Panc1 (cell line): ENCODE results near the gene PPP4R3B. TPM values are rescaled to one million over a fixed set of nuclear protein-coding genes. Genes with fewer than 3 reads are reported as not detected.

ENCODE experiments used
- ATAC-seq: fragments of 200-7000 bp; cut with Tn5 transposase; 2 replicates; pipeline ENCODE4 v1.9.1; 2020; ENCODE audit warnings: mild to moderate bottlenecking, moderate library complexity
- BruUV-seq: library from RNA; stranded (reverse); fragments of 400-500 nt; replicated peaks from 2 replicates; lab custom pipeline; 2021; lab: Mats Ljungman, UMichigan
- CTCF ChIA-PET: fragments of 300-600 bp; sonication (Branson Sonifier 250); formaldehyde crosslinking; loops from one replicate; lab custom pipeline; 2022; ENCODE audit warnings: antibody characterized with exemption; lab: Charles Lee
- POLR2A ChIA-PET: fragments of 300-600 bp; sonication (Branson Sonifier 250); formaldehyde crosslinking; loops from one replicate; lab custom pipeline; 2022; ENCODE audit warnings: antibody characterized with exemption; lab: Charles Lee
- DNase-seq: peaks from one replicate; pipeline ENCODE4 v3.0.0-alpha.2; 2010; ENCODE audit warnings: low read depth, low spot score
- H3K27ac ChIP-seq: 2 replicates; pipeline ENCODE4 v1.5.1; 2011; ENCODE audit warnings: mild to moderate bottlenecking, low read length, inconsistent platforms
- H3K27me3 ChIP-seq: fragments of 200-500 bp; sonication (Bioruptor generic); 2 replicates; pipeline ENCODE4 v1.6.0; 2014; ENCODE audit warnings: low read length, inconsistent platforms; ENCODE audit not compliant: control insufficient read depth, insufficient read depth
- H3K36me3 ChIP-seq: fragments of 200-500 bp; sonication (Bioruptor generic); 2 replicates; pipeline ENCODE4 v1.5.1; 2014; ENCODE audit warnings: inconsistent platforms, mild to moderate bottlenecking, low read length, moderate library complexity; ENCODE audit not compliant: control insufficient read depth, insufficient read depth
- H3K4me1 ChIP-seq: 2 replicates; pipeline ENCODE4 v1.5.1; 2011; ENCODE audit warnings: inconsistent platforms, mild to moderate bottlenecking, low read length, moderate library complexity; ENCODE audit not compliant: control insufficient read depth, insufficient read depth
- H3K4me3 ChIP-seq, 2 experiments: 2 replicates each; pipeline ENCODE4 v1.5.1; 2011 to 2012; ENCODE audit warnings: low read depth in 2 of 2, low read length in 2 of 2, mild to moderate bottlenecking in 2 of 2, inconsistent platforms in 1 of 2, moderate library complexity in 1 of 2
- H3K9me3 ChIP-seq: fragments of 200-500 bp; sonication (Bioruptor generic); 2 replicates; pipeline ENCODE4 v1.5.1; 2014; ENCODE audit warnings: low read depth, mild to moderate bottlenecking, inconsistent platforms, low read length, moderate library complexity; ENCODE audit not compliant: control insufficient read depth, insufficient read depth
- POLR2AphosphoS5 ChIP-seq: IDR thresholded peaks from 2 replicates; pipeline ENCODE4 v1.6.1; 2012; ENCODE audit warnings: mild to moderate bottlenecking, low read depth, low read length, moderate library complexity
- SIN3A ChIP-seq: IDR thresholded peaks from 2 replicates; pipeline ENCODE4 v1.6.1; 2012; ENCODE audit warnings: low read depth, mild to moderate bottlenecking, low read length, moderate library complexity, borderline replicate concordance; ENCODE audit not compliant: insufficient read depth
- TCF7L2 ChIP-seq: IDR thresholded peaks from 2 replicates; pipeline ENCODE4 v1.6.1; 2011; ENCODE audit warnings: mild to moderate bottlenecking, low read depth, low read length, inconsistent platforms
- in situ Hi-C: cut with HindIII; loops from 2 replicates; pipeline ENCODE4 v1.10.0; 2016; ENCODE audit warnings: low sequenced_read_pairs, low pct_unique_long_range_greater_than_20kb
- intact Hi-C: fragments of 100-400 bp; cut with micrococcal nuclease; formaldehyde crosslinking; loops from one replicate; pipeline ENCODE4 v1.10.0; 2022; ENCODE audit not compliant: unreplicated experiment
- total RNA-seq: library from RNA; stranded (reverse); gene quantifications from one replicate; pipeline ENCODE4 v1.2.1, GENCODE V29; 2021; ENCODE audit not compliant: unreplicated experiment
- TF ChIP-seq, protein P1 (sequence below), 2 experiments: IDR thresholded peaks; 2 replicates each; pipeline ENCODE4 v1.6.1; 2011 to 2012; ENCODE audit warnings: low read depth in 2 of 2, control low read depth in 1 of 2, low read length in 1 of 2, mild to moderate bottlenecking in 1 of 2, moderate library complexity in 1 of 2; ENCODE audit not compliant: insufficient read depth in 1 of 2
- TF ChIP-seq, protein P2 (sequence below): fragments of 450-650 bp; IDR thresholded peaks from 2 replicates; pipeline ENCODE4 v1.5.1; 2017; ENCODE audit warnings: mild to moderate bottlenecking

PPP4R3B gene
- total RNA-seq, 1 experiment from 2014 or later, result 50.7 TPM

DNA sequence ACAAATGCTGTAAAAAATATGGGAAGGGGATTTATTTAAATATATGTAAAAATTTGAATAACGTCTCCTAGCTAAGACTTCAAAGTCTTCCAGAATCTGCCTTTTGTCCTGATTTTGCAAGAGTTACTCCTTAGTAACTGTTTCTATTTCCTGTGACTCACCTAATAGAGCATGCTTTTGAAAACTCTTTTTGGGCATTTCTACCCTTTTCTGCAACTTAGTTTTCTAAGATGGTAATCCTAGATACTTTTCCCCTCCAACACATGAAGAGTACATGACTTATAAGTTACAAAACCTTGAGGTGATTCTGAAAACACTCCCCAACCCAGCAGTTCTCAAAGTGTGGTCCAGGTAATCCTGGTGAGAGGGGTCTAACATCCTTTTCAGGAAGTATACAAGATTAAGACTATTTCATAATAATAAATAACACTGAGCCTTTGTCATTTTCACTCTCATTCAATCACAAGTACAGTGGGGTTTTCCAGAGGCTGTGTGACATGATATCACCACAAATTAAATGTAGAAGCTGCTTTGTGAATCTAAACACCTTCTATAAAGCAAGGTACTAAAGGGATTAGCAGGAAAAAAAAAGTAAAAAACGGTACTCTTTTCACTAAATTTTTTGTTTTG lies 31.9 kb downstream of the PPP4R3B start:
- Histone ChIP-seq H3K27ac (no peak overlapping the region), H3K4me1 (no peaks in the 10 kb centered on the region), H3K27me3 (no peaks in the 10 kb centered on the region), H3K9me3 (no peaks in the 10 kb centered on the region), H3K4me3 (no peak overlapping the region), H3K36me3 (peaks cover 33% of the 10 kb centered on the region)
- ChIA-PET POLR2A (no interaction called here), CTCF (no interaction called here)
- no peak for ATAC-seq
- BruUV-seq, result no TSS peak
- no peak for TF ChIP-seq SIN3A
- TF ChIP-seq, protein P1, sequence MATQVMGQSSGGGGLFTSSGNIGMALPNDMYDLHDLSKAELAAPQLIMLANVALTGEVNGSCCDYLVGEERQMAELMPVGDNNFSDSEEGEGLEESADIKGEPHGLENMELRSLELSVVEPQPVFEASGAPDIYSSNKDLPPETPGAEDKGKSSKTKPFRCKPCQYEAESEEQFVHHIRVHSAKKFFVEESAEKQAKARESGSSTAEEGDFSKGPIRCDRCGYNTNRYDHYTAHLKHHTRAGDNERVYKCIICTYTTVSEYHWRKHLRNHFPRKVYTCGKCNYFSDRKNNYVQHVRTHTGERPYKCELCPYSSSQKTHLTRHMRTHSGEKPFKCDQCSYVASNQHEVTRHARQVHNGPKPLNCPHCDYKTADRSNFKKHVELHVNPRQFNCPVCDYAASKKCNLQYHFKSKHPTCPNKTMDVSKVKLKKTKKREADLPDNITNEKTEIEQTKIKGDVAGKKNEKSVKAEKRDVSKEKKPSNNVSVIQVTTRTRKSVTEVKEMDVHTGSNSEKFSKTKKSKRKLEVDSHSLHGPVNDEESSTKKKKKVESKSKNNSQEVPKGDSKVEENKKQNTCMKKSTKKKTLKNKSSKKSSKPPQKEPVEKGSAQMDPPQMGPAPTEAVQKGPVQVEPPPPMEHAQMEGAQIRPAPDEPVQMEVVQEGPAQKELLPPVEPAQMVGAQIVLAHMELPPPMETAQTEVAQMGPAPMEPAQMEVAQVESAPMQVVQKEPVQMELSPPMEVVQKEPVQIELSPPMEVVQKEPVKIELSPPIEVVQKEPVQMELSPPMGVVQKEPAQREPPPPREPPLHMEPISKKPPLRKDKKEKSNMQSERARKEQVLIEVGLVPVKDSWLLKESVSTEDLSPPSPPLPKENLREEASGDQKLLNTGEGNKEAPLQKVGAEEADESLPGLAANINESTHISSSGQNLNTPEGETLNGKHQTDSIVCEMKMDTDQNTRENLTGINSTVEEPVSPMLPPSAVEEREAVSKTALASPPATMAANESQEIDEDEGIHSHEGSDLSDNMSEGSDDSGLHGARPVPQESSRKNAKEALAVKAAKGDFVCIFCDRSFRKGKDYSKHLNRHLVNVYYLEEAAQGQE (IDR thresholded peaks at IDR 0.05; ENCODE audit: insufficient read depth in 1 of 2, low read depth in 2 of 2, low read length in 1 of 2), result no peak
- TF ChIP-seq TCF7L2, result no peak
- TF ChIP-seq, protein P2, sequence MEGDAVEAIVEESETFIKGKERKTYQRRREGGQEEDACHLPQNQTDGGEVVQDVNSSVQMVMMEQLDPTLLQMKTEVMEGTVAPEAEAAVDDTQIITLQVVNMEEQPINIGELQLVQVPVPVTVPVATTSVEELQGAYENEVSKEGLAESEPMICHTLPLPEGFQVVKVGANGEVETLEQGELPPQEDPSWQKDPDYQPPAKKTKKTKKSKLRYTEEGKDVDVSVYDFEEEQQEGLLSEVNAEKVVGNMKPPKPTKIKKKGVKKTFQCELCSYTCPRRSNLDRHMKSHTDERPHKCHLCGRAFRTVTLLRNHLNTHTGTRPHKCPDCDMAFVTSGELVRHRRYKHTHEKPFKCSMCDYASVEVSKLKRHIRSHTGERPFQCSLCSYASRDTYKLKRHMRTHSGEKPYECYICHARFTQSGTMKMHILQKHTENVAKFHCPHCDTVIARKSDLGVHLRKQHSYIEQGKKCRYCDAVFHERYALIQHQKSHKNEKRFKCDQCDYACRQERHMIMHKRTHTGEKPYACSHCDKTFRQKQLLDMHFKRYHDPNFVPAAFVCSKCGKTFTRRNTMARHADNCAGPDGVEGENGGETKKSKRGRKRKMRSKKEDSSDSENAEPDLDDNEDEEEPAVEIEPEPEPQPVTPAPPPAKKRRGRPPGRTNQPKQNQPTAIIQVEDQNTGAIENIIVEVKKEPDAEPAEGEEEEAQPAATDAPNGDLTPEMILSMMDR, result no peak
- no peak for TF ChIP-seq POLR2AphosphoS5
- no peak for DNase-seq
- in situ Hi-C loops, result no loop called here
- intact Hi-C loops, result no loop called here

DNA sequence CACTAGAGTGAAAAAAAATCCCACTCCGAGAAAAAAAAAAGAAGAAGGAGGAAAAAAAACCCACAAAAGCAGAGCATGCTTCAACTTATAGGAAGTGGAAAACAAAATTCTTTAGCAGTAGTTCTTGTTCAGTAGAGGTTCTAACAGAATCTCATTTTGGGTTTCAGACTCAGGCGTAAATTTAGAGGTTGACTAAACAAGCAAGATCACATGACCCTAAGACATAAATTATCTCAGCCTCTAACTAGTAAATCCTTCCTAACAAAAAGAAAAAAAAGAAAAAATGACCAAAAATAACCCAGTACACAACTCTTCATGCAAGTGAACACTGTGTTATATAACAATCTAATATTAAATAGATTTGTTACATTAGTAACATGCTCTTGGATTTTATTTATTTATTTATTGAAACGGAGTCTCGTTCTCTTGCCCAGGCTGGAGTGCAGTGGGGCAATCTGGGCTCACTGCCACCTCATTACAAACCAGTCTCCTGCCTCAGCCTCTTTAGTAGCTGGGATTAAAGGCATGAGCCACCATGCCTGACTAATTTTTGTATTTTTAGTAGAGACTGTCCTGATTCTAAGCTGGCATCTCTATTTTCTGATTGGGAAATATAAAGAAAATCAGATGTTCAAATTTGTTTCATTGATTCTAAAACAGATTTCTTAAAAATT lies 35.4 kb downstream of the PPP4R3B start:
- Histone ChIP-seq H3K9me3 (no peaks in the 10 kb centered on the region), H3K27ac (no peak overlapping the region), H3K36me3 (peaks cover 43% of the 10 kb centered on the region), H3K4me1 (no peaks in the 10 kb centered on the region), H3K27me3 (no peaks in the 10 kb centered on the region), H3K4me3 (no peak overlapping the region)
- intact Hi-C loops, result no loop called here
- DNase-seq (no peak), ATAC-seq (no peak)
- in situ Hi-C loops, result no loop called here
- CTCF ChIA-PET, result no interaction called here
- TF ChIP-seq SIN3A, result no peak
- TF ChIP-seq TCF7L2, result no peak
- no TSS peak for BruUV-seq
- POLR2A ChIA-PET, result no interaction called here

DNA sequence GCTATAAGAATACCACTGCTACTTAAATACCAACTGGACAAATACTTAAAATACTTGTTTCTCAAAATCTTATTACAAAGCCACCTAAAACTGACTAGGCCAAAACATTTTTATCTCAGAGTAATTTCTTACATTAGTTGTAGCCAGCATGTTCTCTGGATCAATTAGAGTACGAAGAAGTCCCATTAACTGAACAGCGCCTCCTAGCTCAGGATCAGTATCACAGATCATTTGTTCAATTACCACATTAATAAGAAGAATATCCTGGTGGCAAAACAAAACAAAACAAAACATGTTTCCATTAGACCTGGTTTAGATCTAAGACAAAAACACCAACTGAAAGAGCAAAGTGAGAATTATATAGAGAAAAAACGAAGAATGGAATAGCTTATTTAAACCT lies 36.0 kb downstream of the PPP4R3B start:
- Histone ChIP-seq H3K9me3 (no peaks in the 10 kb centered on the region), H3K36me3 (peaks cover 41% of the 10 kb centered on the region), H3K4me1 (no peaks in the 10 kb centered on the region), H3K4me3 (no peak overlapping the region), H3K27ac (no peak overlapping the region), H3K27me3 (no peaks in the 10 kb centered on the region)
- ChIA-PET POLR2A (no interaction called here), CTCF (no interaction called here)
- DNase-seq (no peak), ATAC-seq (no peak)
- TF ChIP-seq, protein P1 (IDR thresholded peaks at IDR 0.05; ENCODE audit: insufficient read depth in 1 of 2, low read depth in 2 of 2, low read length in 1 of 2), result no peak
- TF ChIP-seq, protein P2, result peak; percentile 56; the same call in 1 of the 2 replicates
- TF ChIP-seq POLR2AphosphoS5, result no peak
- no peak for TF ChIP-seq SIN3A
- no peak for TF ChIP-seq TCF7L2
- BruUV-seq, result no TSS peak
- intact Hi-C loops, result no loop called here
- in situ Hi-C loops, result no loop called here
